Activated CD8-positive, alpha-beta T cell treated with anti-CD3 and anti-CD28 coated beads, Interleukin-2, amount 10 ng/mL, durations not matched to agents 7 days and 5 days (primary cell): ENCODE measurements around the gene EPN2. TPM values are rescaled to one million over a fixed set of nuclear protein-coding genes. Genes with fewer than 3 reads are reported as not detected.

Source experiments
- ATAC-seq: fragments of 150-1000 bp; cut with Tn5 transposase; one replicate; pipeline ENCODE4 v1.10.0; 2021; ENCODE audit warnings: moderate library complexity
- CTCF ChIA-PET: fragments of 350-600 bp; sonication (Branson Sonifier 250); formaldehyde crosslinking; loops from one replicate; lab custom pipeline; 2021; ENCODE audit warnings: antibody characterized with exemption; lab: Charles Lee
- POLR2A ChIA-PET: fragments of 350-600 bp; sonication (Branson Sonifier 250); formaldehyde crosslinking; loops from one replicate; lab custom pipeline; 2021; ENCODE audit warnings: antibody characterized with exemption; lab: Charles Lee
- DNase-seq: peaks from one replicate; pipeline ENCODE4 v3.0.0-alpha.2; 2020
- H3K27ac Mint-ChIP-seq: one replicate; pipeline ENCODE4 v1.8.0; 2021; ENCODE audit warnings: mild to moderate bottlenecking, mixed read lengths
- H3K27me3 Mint-ChIP-seq: one replicate; pipeline ENCODE4 v1.8.0; 2021; ENCODE audit warnings: low read depth, mixed read lengths
- H3K36me3 Mint-ChIP-seq: one replicate; pipeline ENCODE4 v1.8.0; 2021; ENCODE audit warnings: low read depth, mixed read lengths
- H3K4me1 Mint-ChIP-seq: one replicate; pipeline ENCODE4 v1.8.0; 2021; ENCODE audit warnings: low read depth, mixed read lengths
- H3K4me3 Mint-ChIP-seq: one replicate; pipeline ENCODE4 v1.8.0; 2021; ENCODE audit warnings: mild to moderate bottlenecking, mixed read lengths
- H3K9me3 Mint-ChIP-seq: one replicate; pipeline ENCODE4 v1.8.0; 2022; ENCODE audit warnings: mixed read lengths; ENCODE audit not compliant: insufficient read depth
- total RNA-seq, 2 experiments: library from RNA; stranded (reverse); gene quantifications; one replicate each; pipeline ENCODE4 v1.2.3, GENCODE V29; 2021

Gene EPN2
- total RNA-seq, 2 experiments from 2014 or later = 2.8 to 3.1 TPM

- ChIA-PET CTCF (no interaction called here), POLR2A (no interaction called here)
- no peaks in the 10 kb centered on the region for H3K9me3 Mint-ChIP-seq
- no peaks in the 10 kb centered on the region for H3K4me1 Mint-ChIP-seq
- no peak overlapping the region for H3K27ac Mint-ChIP-seq
- H3K4me3 Mint-ChIP-seq = no peak overlapping the region
- no peak for DNase-seq
- ATAC-seq = no peak
- no peaks in the 10 kb centered on the region for H3K36me3 Mint-ChIP-seq
- H3K27me3 Mint-ChIP-seq = peaks cover 24% of the 10 kb centered on the region
These were observed 7.2 kb downstream of the EPN2 start for GRCh38 chr17:19244357-19244756.

DNA sequence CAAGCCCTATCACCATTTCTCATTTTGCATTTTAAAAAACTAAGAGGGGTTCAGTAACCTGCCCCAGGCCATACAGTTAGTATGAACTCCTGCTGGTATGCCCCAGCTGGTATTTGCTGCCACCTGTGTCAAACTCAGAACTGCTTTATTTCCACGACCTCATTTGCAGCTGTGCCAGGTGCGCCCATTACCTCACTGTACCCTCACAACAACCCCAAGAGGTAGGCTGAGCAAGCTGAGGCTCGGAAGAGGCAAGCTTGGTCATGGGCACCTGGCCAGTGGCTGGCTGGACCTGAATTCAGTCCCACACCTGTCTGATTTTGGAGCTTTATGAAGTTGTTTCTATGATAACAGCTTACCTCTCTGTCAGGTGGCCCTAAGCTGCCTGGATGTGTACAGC is 7.6 kb downstream of the EPN2 start:
- DNase-seq = no peak
- Mint-ChIP-seq H3K9me3 (no peaks in the 10 kb centered on the region), H3K4me3 (no peak overlapping the region), H3K36me3 (no peaks in the 10 kb centered on the region), H3K4me1 (no peaks in the 10 kb centered on the region), H3K27ac (no peak overlapping the region), H3K27me3 (peaks cover 22% of the 10 kb centered on the region)
- CTCF ChIA-PET = no interaction called here
- POLR2A ChIA-PET = no interaction called here
- no peak for ATAC-seq

- ATAC-seq (no peak), DNase-seq (no peak)
- CTCF ChIA-PET = no interaction called here
- no peaks in the 10 kb centered on the region for H3K9me3 Mint-ChIP-seq
- POLR2A ChIA-PET = no interaction called here
- H3K4me3 Mint-ChIP-seq = no peak overlapping the region
- no peak overlapping the region for H3K27ac Mint-ChIP-seq
- H3K27me3 Mint-ChIP-seq = peaks cover 19% of the 10 kb centered on the region
- no peaks in the 10 kb centered on the region for H3K4me1 Mint-ChIP-seq
- H3K36me3 Mint-ChIP-seq = no peaks in the 10 kb centered on the region
These were observed 10.3 kb downstream of the EPN2 start for GRCh38 chr17:19247473-19247872.

GRCh38 chr17:19248151-19248927 is 11.2 kb downstream of the EPN2 start:
- Mint-ChIP-seq H3K4me3 (no peak overlapping the region), H3K4me1 (no peaks in the 10 kb centered on the region), H3K27me3 (peaks cover 22% of the 10 kb centered on the region), H3K9me3 (no peaks in the 10 kb centered on the region), H3K27ac (no peak overlapping the region), H3K36me3 (no peaks in the 10 kb centered on the region)
- DNase-seq (no peak), ATAC-seq (no peak)
- CTCF ChIA-PET = no interaction called here
- POLR2A ChIA-PET = no interaction called here

GRCh38 chr17:19248928-19249574 is 11.9 kb downstream of the EPN2 start:
- no peaks in the 10 kb centered on the region for H3K36me3 Mint-ChIP-seq
- POLR2A ChIA-PET = no interaction called here
- no peak overlapping the region for H3K4me3 Mint-ChIP-seq
- no peak for DNase-seq
- CTCF ChIA-PET = no interaction called here
- no peaks in the 10 kb centered on the region for H3K4me1 Mint-ChIP-seq
- H3K9me3 Mint-ChIP-seq = no peaks in the 10 kb centered on the region
- ATAC-seq = no peak
- peaks cover 22% of the 10 kb centered on the region for H3K27me3 Mint-ChIP-seq
- no peak overlapping the region for H3K27ac Mint-ChIP-seq

DNA sequence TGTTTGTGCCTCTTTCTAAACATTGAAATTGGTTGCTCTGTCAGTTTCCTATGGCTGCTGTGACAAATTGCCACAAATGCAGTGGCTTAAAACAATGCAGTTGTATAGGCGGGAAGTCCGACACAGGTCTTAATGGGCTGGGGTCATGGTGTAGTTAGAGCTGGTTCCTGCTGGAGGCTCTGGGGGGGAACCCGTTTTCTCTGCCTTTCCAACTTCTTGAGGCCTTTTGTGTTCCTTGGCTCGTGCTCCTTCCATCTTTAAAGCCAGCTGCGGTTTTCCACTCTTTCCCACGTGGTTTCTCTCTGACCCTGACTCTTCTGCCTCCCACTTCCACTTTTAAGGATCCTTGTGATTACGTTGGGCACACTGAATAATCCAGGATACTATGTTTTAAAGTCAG is 12.5 kb downstream of the EPN2 start:
- DNase-seq = no peak
- H3K36me3 Mint-ChIP-seq = no peaks in the 10 kb centered on the region
- H3K4me1 Mint-ChIP-seq = no peaks in the 10 kb centered on the region
- POLR2A ChIA-PET = no interaction called here
- peaks cover 23% of the 10 kb centered on the region for H3K27me3 Mint-ChIP-seq
- no peaks in the 10 kb centered on the region for H3K9me3 Mint-ChIP-seq
- no peak overlapping the region for H3K27ac Mint-ChIP-seq
- ATAC-seq = no peak
- no peak overlapping the region for H3K4me3 Mint-ChIP-seq
- CTCF ChIA-PET = no interaction called here

DNA sequence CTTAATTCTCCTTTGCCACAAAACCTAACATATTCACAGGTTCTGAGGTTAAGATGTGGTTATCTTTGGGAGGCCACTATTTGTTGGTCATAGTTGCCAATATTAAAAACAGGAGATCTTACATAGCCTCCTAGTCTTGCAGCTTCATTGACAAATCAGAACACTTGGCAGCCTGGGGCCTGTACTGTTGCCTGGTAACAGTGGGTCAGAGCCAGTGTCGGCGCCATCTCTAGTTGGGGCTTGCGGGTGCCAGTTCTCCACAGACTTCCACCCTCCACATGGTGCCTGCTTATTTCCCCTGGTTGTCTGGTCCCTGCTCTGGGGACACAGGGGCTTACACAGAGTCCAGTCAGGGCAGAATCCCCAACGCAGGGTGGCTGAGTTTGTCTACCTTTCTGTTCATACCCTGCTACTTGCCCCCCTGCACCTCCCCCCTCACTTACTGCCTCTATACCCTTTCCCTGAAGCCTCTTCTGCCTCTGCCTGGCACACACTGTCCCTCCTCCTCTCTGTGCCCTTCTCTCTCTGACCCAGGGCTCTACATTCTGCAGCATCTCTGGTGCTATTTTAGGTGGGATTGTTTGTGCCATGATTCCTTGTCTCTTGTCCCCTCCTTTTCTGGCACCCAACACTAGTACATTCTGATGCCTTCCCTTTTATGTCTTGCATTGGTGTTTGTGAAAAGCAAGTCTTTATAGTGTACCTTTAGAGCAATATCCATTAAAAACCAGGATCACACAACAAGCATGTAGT is 13.4 kb downstream of the EPN2 start:
- Mint-ChIP-seq H3K4me3 (no peak overlapping the region), H3K9me3 (no peaks in the 10 kb centered on the region), H3K4me1 (no peaks in the 10 kb centered on the region), H3K36me3 (no peaks in the 10 kb centered on the region), H3K27me3 (peaks cover 22% of the 10 kb centered on the region), H3K27ac (no peak overlapping the region)
- ChIA-PET CTCF (no interaction called here), POLR2A (no interaction called here)
- DNase-seq = no peak
- no peak for ATAC-seq

DNA sequence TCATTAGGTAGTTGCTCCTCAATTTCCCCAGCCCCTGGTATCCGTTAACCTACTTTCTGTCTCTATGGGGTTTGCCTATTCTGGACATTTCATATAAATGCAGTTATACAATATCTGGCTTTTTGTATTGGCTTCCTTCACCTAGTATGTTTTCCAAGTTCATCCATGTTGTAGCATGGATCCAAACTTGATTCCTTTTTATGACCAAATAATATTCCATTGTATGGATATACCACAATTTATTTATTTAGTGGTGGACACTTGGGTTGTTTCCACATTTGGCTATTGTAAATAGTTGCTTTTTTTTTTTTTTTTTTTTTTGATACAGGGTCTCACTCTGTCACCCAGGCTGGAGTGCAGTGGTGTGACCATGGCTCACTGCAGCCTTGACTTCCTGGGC is 15.9 kb downstream of the EPN2 start:
- no peak overlapping the region for H3K27ac Mint-ChIP-seq
- H3K36me3 Mint-ChIP-seq = no peaks in the 10 kb centered on the region
- ChIA-PET CTCF (no interaction called here), POLR2A (no interaction called here)
- DNase-seq = no peak
- H3K4me3 Mint-ChIP-seq = no peak overlapping the region
- no peak for ATAC-seq
- peaks cover 16% of the 10 kb centered on the region for H3K27me3 Mint-ChIP-seq
- no peaks in the 10 kb centered on the region for H3K4me1 Mint-ChIP-seq
- no peaks in the 10 kb centered on the region for H3K9me3 Mint-ChIP-seq

- Mint-ChIP-seq H3K27me3 (peaks cover 15% of the 10 kb centered on the region), H3K9me3 (no peaks in the 10 kb centered on the region), H3K4me1 (no peaks in the 10 kb centered on the region), H3K27ac (no peak overlapping the region), H3K4me3 (no peak overlapping the region), H3K36me3 (no peaks in the 10 kb centered on the region)
- no peak for DNase-seq
- ChIA-PET CTCF (interaction anchor here (0.6 kb wide), 1 partner anchor 116 kb away, joined by 3 read pairs; no protein-coding TSS in a partner anchor), POLR2A (no interaction called here)
- ATAC-seq = no peak
These were observed 17.5 kb downstream of the EPN2 start for GRCh38 chr17:19254651-19255050.

- ATAC-seq = no peak
- no peak for DNase-seq
- Mint-ChIP-seq H3K36me3 (no peaks in the 10 kb centered on the region), H3K27me3 (peaks cover 18% of the 10 kb centered on the region), H3K4me1 (no peaks in the 10 kb centered on the region), H3K4me3 (no peak overlapping the region), H3K27ac (no peak overlapping the region), H3K9me3 (no peaks in the 10 kb centered on the region)
- ChIA-PET CTCF (no interaction called here), POLR2A (no interaction called here)
These were observed 18.1 kb downstream of the EPN2 start for GRCh38 chr17:19255279-19255678.

DNA sequence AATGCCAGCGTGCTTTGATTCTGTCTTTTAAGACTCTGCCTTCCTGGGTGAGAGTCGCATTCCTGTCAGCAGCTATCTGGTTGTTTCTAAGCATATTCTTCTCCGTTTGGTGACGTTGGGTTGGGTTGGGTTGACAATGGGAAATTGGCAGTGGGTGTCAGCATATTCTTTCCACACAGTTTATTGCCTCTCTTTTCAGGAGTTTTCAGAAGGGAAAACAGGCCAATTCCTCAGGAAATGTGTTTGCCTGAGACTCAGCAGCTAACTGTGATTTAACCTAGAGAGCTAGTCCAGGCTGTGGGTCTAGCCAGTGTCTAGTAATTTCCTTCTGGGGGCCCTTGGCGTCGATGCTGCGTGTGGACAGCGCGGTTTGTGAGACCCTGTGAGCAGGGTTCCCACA is 21.2 kb downstream of the EPN2 start:
- DNase-seq (no peak), ATAC-seq (no peak)
- ChIA-PET POLR2A (no interaction called here), CTCF (no interaction called here)
- H3K36me3 Mint-ChIP-seq = no peaks in the 10 kb centered on the region
- H3K4me3 Mint-ChIP-seq = no peak overlapping the region
- H3K27me3 Mint-ChIP-seq = peaks cover 24% of the 10 kb centered on the region
- H3K9me3 Mint-ChIP-seq = no peaks in the 10 kb centered on the region
- H3K27ac Mint-ChIP-seq = no peak overlapping the region
- no peaks in the 10 kb centered on the region for H3K4me1 Mint-ChIP-seq

DNA sequence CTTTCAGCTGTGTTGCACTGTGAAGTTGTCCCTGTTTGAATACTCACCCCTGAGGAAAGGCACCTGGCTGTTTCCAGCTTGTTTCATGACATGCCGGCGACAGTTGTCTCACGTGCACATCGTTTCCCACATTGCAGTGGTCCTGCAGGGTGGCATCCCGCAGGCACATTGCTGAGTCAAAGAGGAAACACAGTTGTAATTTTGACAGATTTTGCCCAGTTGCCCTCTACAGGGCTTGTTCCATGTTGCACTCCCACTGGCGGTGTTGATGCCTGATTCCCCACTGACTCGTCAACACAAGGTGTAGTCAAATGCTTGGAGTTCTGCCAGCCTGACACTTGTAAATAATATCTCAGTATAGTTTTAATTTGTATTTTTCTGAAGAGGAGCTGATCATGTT is 23.8 kb downstream of the EPN2 start:
- Mint-ChIP-seq H3K36me3 (no peaks in the 10 kb centered on the region), H3K9me3 (no peaks in the 10 kb centered on the region), H3K27ac (no peak overlapping the region), H3K4me1 (no peaks in the 10 kb centered on the region), H3K27me3 (peaks cover 29% of the 10 kb centered on the region), H3K4me3 (no peak overlapping the region)
- ATAC-seq (no peak), DNase-seq (no peak)
- ChIA-PET POLR2A (no interaction called here), CTCF (no interaction called here)
